Mesodermal cell (in vitro differentiated cells): Measurements from ENCODE around the gene NHSL2.
A peak's percentile ranks its signal among the peaks of the same experiment; 100 is the strongest.

Source experiments
- H3K27ac ChIP-seq: 2 replicates; pipeline ENCODE4 v1.7.0; 2013; ENCODE audit warnings: mild to moderate bottlenecking, low read depth, low read length, moderate library complexity; ENCODE audit not compliant: severe bottlenecking
- H3K36me3 ChIP-seq: 2 replicates; pipeline ENCODE4 v1.7.1; 2013; ENCODE audit warnings: mild to moderate bottlenecking, low read length, moderate library complexity; ENCODE audit not compliant: control insufficient read depth, insufficient read depth
- H3K4me1 ChIP-seq: one replicate; pipeline ENCODE4 v1.7.1; 2013; ENCODE audit warnings: mild to moderate bottlenecking, low read length; ENCODE audit not compliant: insufficient read depth, control insufficient read depth, poor library complexity, severe bottlenecking
- H3K4me3 ChIP-seq: 2 replicates; pipeline ENCODE4 v1.7.0; 2013; ENCODE audit warnings: low read length, control low read depth, mild to moderate bottlenecking; ENCODE audit not compliant: insufficient read depth, poor library complexity, severe bottlenecking; ENCODE audit errors: extremely low read depth
- H3K9me3 ChIP-seq: 2 replicates; pipeline ENCODE4 v1.7.1; 2013; ENCODE audit warnings: mild to moderate bottlenecking, low read length, moderate library complexity; ENCODE audit not compliant: control insufficient read depth
- whole genome bisulfite sequencing, 2 experiments: methylation state at CpG; one replicate each; pipeline ENCODE4 v1.1.5; 2013; ENCODE audit warnings: missing lambda C conversion rate in 2 of 2; ENCODE audit not compliant: insufficient coverage in 2 of 2; 5-methylcytosine and 5-hydroxymethylcytosine counted together

The NHSL2 gene

GRCh38 chrX:71978164-71978563, 67.5 kb downstream of the NHSL2 start:
- Histone ChIP-seq H3K9me3 (no peaks in the 10 kb centered on the region), H3K4me1 (no peaks in the 10 kb centered on the region), H3K27ac (no peak overlapping the region), H3K4me3 (no peak overlapping the region), H3K36me3 (no peaks in the 10 kb centered on the region)
- 80% methylated on average over 1 of the region's 3 CpGs; no CpG with 5 or more reads in 1 of the 2 experiments for WGBS, 2 experiments

- no peaks in the 10 kb centered on the region for H3K36me3 ChIP-seq
- H3K9me3 ChIP-seq: no peaks in the 10 kb centered on the region
- WGBS, 2 experiments: 0 to 71% methylated on average over 1 to 5 of the region's 9 CpGs
- H3K4me3 ChIP-seq: no peak overlapping the region
- H3K27ac ChIP-seq: peak overlapping the region; percentile 69
- peaks cover 25% of the 10 kb centered on the region for H3K4me1 ChIP-seq
Observed at GRCh38 chrX:71989768-71990426, 79.3 kb downstream of the NHSL2 start.

- Histone ChIP-seq H3K36me3 (no peaks in the 10 kb centered on the region), H3K4me1 (peaks cover 25% of the 10 kb centered on the region), H3K9me3 (no peaks in the 10 kb centered on the region), H3K4me3 (no peak overlapping the region), H3K27ac (no peak overlapping the region)
- WGBS, 2 experiments: no CpG with 5 or more reads among the region's 2 CpGs
Observed at GRCh38 chrX:71990518-71990917, 79.9 kb downstream of the NHSL2 start.

- WGBS, 2 experiments: no CpG with 5 or more reads among the region's 4 CpGs
- H3K27ac ChIP-seq: no peak overlapping the region
Observed at GRCh38 chrX:71991164-71991563, 80.5 kb downstream of the NHSL2 start.

GRCh38 chrX:71992711-71993110, 82.1 kb downstream of the NHSL2 start:
- Histone ChIP-seq H3K36me3 (no peaks in the 10 kb centered on the region), H3K9me3 (no peaks in the 10 kb centered on the region), H3K4me3 (no peak overlapping the region), H3K4me1 (peaks cover 31% of the 10 kb centered on the region), H3K27ac (no peak overlapping the region)
- 80 to 85% methylated on average over 2 to 3 of the region's 8 CpGs for WGBS, 2 experiments

More at GRCh38 chrX:71991164-71991563, 80.5 kb downstream of the NHSL2 start:
- H3K9me3 ChIP-seq: no peaks in the 10 kb centered on the region
- no peaks in the 10 kb centered on the region for H3K36me3 ChIP-seq
- H3K4me3 ChIP-seq: no peak overlapping the region
- H3K4me1 ChIP-seq: peaks cover 25% of the 10 kb centered on the region

GRCh38 chrX:71993371-71993770, 82.7 kb downstream of the NHSL2 start:
- H3K9me3 ChIP-seq: no peaks in the 10 kb centered on the region
- no peaks in the 10 kb centered on the region for H3K36me3 ChIP-seq
- no peak overlapping the region for H3K27ac ChIP-seq
- H3K4me3 ChIP-seq: no peak overlapping the region
- 100% methylated on average over 2 of the region's 2 CpGs; no CpG with 5 or more reads in 1 of the 2 experiments for WGBS, 2 experiments
- H3K4me1 ChIP-seq: peaks cover 31% of the 10 kb centered on the region

GRCh38 chrX:71994601-71995000, 84.0 kb downstream of the NHSL2 start:
- no peaks in the 10 kb centered on the region for H3K36me3 ChIP-seq
- no peaks in the 10 kb centered on the region for H3K9me3 ChIP-seq
- no peak overlapping the region for H3K4me3 ChIP-seq
- peaks cover 28% of the 10 kb centered on the region for H3K4me1 ChIP-seq
- H3K27ac ChIP-seq: no peak overlapping the region
- no CpG with 5 or more reads among the region's 2 CpGs for WGBS, 2 experiments

- Histone ChIP-seq H3K4me1 (peaks cover 23% of the 10 kb centered on the region), H3K36me3 (no peaks in the 10 kb centered on the region), H3K27ac (no peak overlapping the region), H3K4me3 (no peak overlapping the region), H3K9me3 (no peaks in the 10 kb centered on the region)
- WGBS, 2 experiments: 79 to 80% methylated on average over 1 to 2 of the region's 2 CpGs
Observed at GRCh38 chrX:71995122-71995521, 84.5 kb downstream of the NHSL2 start.

- Histone ChIP-seq H3K27ac (no peak overlapping the region), H3K4me3 (no peak overlapping the region), H3K9me3 (no peaks in the 10 kb centered on the region), H3K36me3 (no peaks in the 10 kb centered on the region), H3K4me1 (peaks cover 24% of the 10 kb centered on the region)
- 100% methylated on average over 1 of the region's 3 CpGs; no CpG with 5 or more reads in 1 of the 2 experiments for WGBS, 2 experiments
Observed at GRCh38 chrX:71996136-71996535, 85.5 kb downstream of the NHSL2 start.

- H3K36me3 ChIP-seq: no peaks in the 10 kb centered on the region
- WGBS, 2 experiments: 8% methylated on average over 2 of the region's 6 CpGs; no CpG with 5 or more reads in 1 of the 2 experiments
Observed at GRCh38 chrX:71996826-71997225, 86.2 kb downstream of the NHSL2 start.

GRCh38 chrX:71997320-71997719, 86.7 kb downstream of the NHSL2 start:
- Histone ChIP-seq H3K4me3 (no peak overlapping the region), H3K27ac (peak overlapping the region; percentile 5), H3K4me1 (peaks cover 24% of the 10 kb centered on the region), H3K36me3 (no peaks in the 10 kb centered on the region), H3K9me3 (no peaks in the 10 kb centered on the region)
- 94% methylated on average over 2 of the region's 3 CpGs; no CpG with 5 or more reads in 1 of the 2 experiments for WGBS, 2 experiments

More at GRCh38 chrX:71996826-71997225, 86.2 kb downstream of the NHSL2 start:
- no peaks in the 10 kb centered on the region for H3K9me3 ChIP-seq
- peaks cover 24% of the 10 kb centered on the region for H3K4me1 ChIP-seq
- H3K27ac ChIP-seq: peak overlapping the region; percentile 5
- no peak overlapping the region for H3K4me3 ChIP-seq
